OCI-LY7 (cell line): ENCODE data around the gene KRT36. TPM values are rescaled to one million over a fixed set of nuclear protein-coding genes. Genes with fewer than 3 reads are reported as not detected.

Experiments
- BruUV-seq: library from RNA; stranded (reverse); fragments of 400-500 nt; replicated peaks from 2 replicates; lab custom pipeline; 2021; lab: Mats Ljungman, UMichigan
- CTCF ChIA-PET: fragments of 300-600 bp; sonication (Branson Sonifier 250); formaldehyde crosslinking; loops from one replicate; lab custom pipeline; 2022; ENCODE audit warnings: antibody characterized with exemption; ENCODE audit not compliant: unreplicated experiment; lab: Charles Lee
- POLR2A ChIA-PET: fragments of 300-600 bp; sonication (Branson Sonifier 250); formaldehyde crosslinking; loops from one replicate; lab custom pipeline; 2022; ENCODE audit warnings: antibody characterized with exemption; lab: Charles Lee
- DNase-seq: peaks from one replicate; pipeline ENCODE4 v3.0.0-alpha.2; 2015; ENCODE audit warnings: low spot score
- H2AFZ ChIP-seq: fragments of 200-600 bp; sonication (generic), shearing (Covaris generic); 2 replicates; pipeline ENCODE4 v1.6.1; 2014; ENCODE audit warnings: mild to moderate bottlenecking, antibody characterized with exemption, low read length, moderate library complexity
- H3K27ac ChIP-seq: fragments of 200-600 bp; sonication (generic); 2 replicates; pipeline ENCODE4 v1.5.1; 2014; ENCODE audit warnings: mixed run types, low read depth, mild to moderate bottlenecking, moderate library complexity, low read length, inconsistent platforms; ENCODE audit not compliant: poor library complexity, severe bottlenecking
- H3K36me3 ChIP-seq: fragments of 200-600 bp; sonication (generic); 2 replicates; pipeline ENCODE4 v1.6.1; 2014; ENCODE audit warnings: mild to moderate bottlenecking, antibody characterized with exemption, low read length, moderate library complexity, mixed read lengths; ENCODE audit not compliant: insufficient read depth
- H3K4me1 ChIP-seq: fragments of 200-600 bp; sonication (generic); 2 replicates; pipeline ENCODE4 v1.5.1; 2014; ENCODE audit warnings: mild to moderate bottlenecking, low read length; ENCODE audit not compliant: insufficient read depth, poor library complexity, severe bottlenecking
- H3K4me2 ChIP-seq: fragments of 200-600 bp; sonication (generic); 2 replicates; pipeline ENCODE4 v1.6.1; 2014; ENCODE audit warnings: mild to moderate bottlenecking, low read length
- H3K4me3 ChIP-seq: fragments of 200-600 bp; sonication (generic); 2 replicates; pipeline ENCODE4 v1.5.1; 2014; ENCODE audit warnings: mild to moderate bottlenecking, low read depth, low read length; ENCODE audit not compliant: poor library complexity, severe bottlenecking
- H3K79me2 ChIP-seq: fragments of 200-600 bp; sonication (generic); 2 replicates; pipeline ENCODE4 v1.6.1; 2016; ENCODE audit warnings: low read depth, mild to moderate bottlenecking, low read length, moderate library complexity, mixed read lengths; ENCODE audit not compliant: insufficient read depth
- H3K9me2 ChIP-seq: fragments of 200-600 bp; sonication (generic); 2 replicates; pipeline ENCODE4 v1.6.1; 2016; ENCODE audit warnings: mild to moderate bottlenecking, low read length, mixed read lengths; ENCODE audit not compliant: insufficient read depth
- H3K9me3 ChIP-seq: fragments of 200-600 bp; sonication (generic); 2 replicates; pipeline ENCODE4 v1.6.1; 2014; ENCODE audit warnings: mild to moderate bottlenecking, mixed run types, low read length, mixed read lengths
- H4K20me1 ChIP-seq: fragments of 200-600 bp; sonication (generic); 2 replicates; pipeline ENCODE4 v1.6.1; 2014; ENCODE audit warnings: mild to moderate bottlenecking, antibody characterized with exemption, low read length, moderate library complexity, mixed read lengths; ENCODE audit not compliant: insufficient read depth
- CTCF ChIP-seq: fragments of 200-600 bp; sonication (generic); conservative IDR thresholded peaks from 2 replicates; pipeline ENCODE4 v1.5.1; 2014; ENCODE audit warnings: mild to moderate bottlenecking, antibody characterized with exemption, low read length, moderate library complexity, mixed read lengths
- EZH2phosphoT487 ChIP-seq: fragments of 200-600 bp; sonication (generic); IDR thresholded peaks from 2 replicates; pipeline ENCODE4 v1.6.1; 2018; ENCODE audit warnings: low read depth, borderline replicate concordance, mild to moderate bottlenecking, mixed run types, antibody characterized with exemption, low read length, moderate library complexity, mixed read lengths
- intact Hi-C: fragments of 100-400 bp; cut with micrococcal nuclease; formaldehyde crosslinking; loops from one replicate; pipeline ENCODE4 v1.10.0; 2022; ENCODE audit not compliant: unreplicated experiment
- total RNA-seq, 2 experiments: library from RNA; depleted of rRNA in 1 of 2; stranded (reverse); fragments of >200 nt in 1 of 2; shearing (Covaris generic) in 1 of 2; gene quantifications; 2 replicates each; pipeline ENCODE4 v1.2.3, GENCODE V29; 2014 to 2022

The KRT36 gene
- total RNA-seq, 2 experiments from 2014 or later: not detected

- BruUV-seq: no TSS peak
- ChIA-PET POLR2A (interaction anchor here (0.8 kb wide), 1 partner anchor 135 kb away, joined by 4 read pairs; no protein-coding TSS in a partner anchor), CTCF (no interaction called here)
- intact Hi-C loops: no loop called here
- TF ChIP-seq CTCF (no peak), EZH2phosphoT487 (no peak)
- Histone ChIP-seq H3K9me2 (no peaks in the 10 kb centered on the region), H4K20me1 (no peaks in the 10 kb centered on the region), H3K36me3 (no peaks in the 10 kb centered on the region), H3K4me2 (no peak overlapping the region), H3K27ac (no peak overlapping the region), H3K79me2 (no peaks in the 10 kb centered on the region), H3K9me3 (no peaks in the 10 kb centered on the region), H2AFZ (no peak overlapping the region), H3K4me1 (no peaks in the 10 kb centered on the region), H3K4me3 (no peak overlapping the region)
- DNase-seq: no peak
These were observed 43.3 kb upstream of the KRT36 start for GRCh38 chr17:41532947-41533570.

- no peaks in the 10 kb centered on the region for H3K79me2 ChIP-seq
- H3K4me1 ChIP-seq: no peaks in the 10 kb centered on the region
- ChIA-PET POLR2A (interaction anchor here (0.8 kb wide), 1 partner anchor 136 kb away, joined by 4 read pairs; no protein-coding TSS in a partner anchor), CTCF (no interaction called here)
- no TSS peak for BruUV-seq
- no peak overlapping the region for H3K4me2 ChIP-seq
- H3K27ac ChIP-seq: no peak overlapping the region
- no peaks in the 10 kb centered on the region for H3K9me2 ChIP-seq
- H2AFZ ChIP-seq: no peak overlapping the region
- H3K36me3 ChIP-seq: no peaks in the 10 kb centered on the region
- H3K9me3 ChIP-seq: no peaks in the 10 kb centered on the region
- no peak overlapping the region for H3K4me3 ChIP-seq
- intact Hi-C loops: no loop called here
- no peak for DNase-seq
- no peaks in the 10 kb centered on the region for H4K20me1 ChIP-seq
- TF ChIP-seq CTCF (no peak), EZH2phosphoT487 (no peak)
These were observed 42.3 kb upstream of the KRT36 start for GRCh38 chr17:41531993-41532392.
